GM12891 (cell line): ENCODE results near the gene TFR2.

Source experiments
- PAX5 ChIP-seq: IDR thresholded peaks from 2 replicates; pipeline ENCODE4 v1.6.1; 2011; ENCODE audit warnings: low read length, moderate library complexity, mild to moderate bottlenecking; ENCODE audit not compliant: insufficient read depth, severe bottlenecking
- POLR2A ChIP-seq: IDR thresholded peaks from 2 replicates; pipeline ENCODE4 v1.6.1; 2011; ENCODE audit warnings: low read depth, low read length, control low read depth
- POLR2AphosphoS5 ChIP-seq: IDR thresholded peaks from 2 replicates; pipeline ENCODE4 v1.6.1; 2011; ENCODE audit warnings: low read depth, low read length, control low read depth
- SPI1 ChIP-seq: IDR thresholded peaks from 2 replicates; pipeline ENCODE4 v1.6.1; 2011; ENCODE audit warnings: low read depth, low read length, control low read depth
- TAF1 ChIP-seq: IDR thresholded peaks from 2 replicates; pipeline ENCODE4 v1.6.1; 2011; ENCODE audit warnings: low read depth, low read length, control low read depth

GRCh38 chr7:100670074-100670473 is 28.7 kb upstream of the TFR2 start:
- TF ChIP-seq POLR2A (no peak), TAF1 (no peak), SPI1 (no peak), POLR2AphosphoS5 (no peak), PAX5 (no peak)
